Activated naive CD8-positive, alpha-beta T cell treated with anti-CD3 and anti-CD28 coated beads for 36 hours (primary cell): ENCODE results near the gene CAMK2B. TPM values are rescaled to one million over a fixed set of nuclear protein-coding genes. Genes with fewer than 3 reads are reported as not detected.
A peak's percentile ranks its signal among the peaks of the same experiment; 100 is the strongest.

Source experiments
- DNase-seq: peaks from one replicate; pipeline ENCODE4 v3.0.0; 2021
- H3K27ac Mint-ChIP-seq: one replicate; pipeline ENCODE4 v1.8.0; 2022; ENCODE audit warnings: mild to moderate bottlenecking, moderate library complexity, mixed read lengths
- H3K27me3 Mint-ChIP-seq: one replicate; pipeline ENCODE4 v1.8.0; 2022; ENCODE audit warnings: mild to moderate bottlenecking, mixed read lengths
- H3K36me3 Mint-ChIP-seq: one replicate; pipeline ENCODE4 v1.8.0; 2021; ENCODE audit warnings: mild to moderate bottlenecking, mixed read lengths
- H3K4me1 Mint-ChIP-seq: one replicate; pipeline ENCODE4 v1.8.0; 2021; ENCODE audit warnings: mixed read lengths
- H3K4me3 Mint-ChIP-seq: one replicate; pipeline ENCODE4 v1.8.0; 2022; ENCODE audit warnings: mild to moderate bottlenecking, moderate library complexity, mixed read lengths
- H3K9me3 Mint-ChIP-seq: one replicate; pipeline ENCODE4 v1.8.0; 2022; ENCODE audit warnings: mixed read lengths
- total RNA-seq, 2 experiments: library from RNA; stranded (reverse); gene quantifications; one replicate each; pipeline ENCODE4 v1.2.3, GENCODE V29; 2021

Gene CAMK2B
- total RNA-seq: under 1 TPM; 0.62 to 0.97 TPM

DNA sequence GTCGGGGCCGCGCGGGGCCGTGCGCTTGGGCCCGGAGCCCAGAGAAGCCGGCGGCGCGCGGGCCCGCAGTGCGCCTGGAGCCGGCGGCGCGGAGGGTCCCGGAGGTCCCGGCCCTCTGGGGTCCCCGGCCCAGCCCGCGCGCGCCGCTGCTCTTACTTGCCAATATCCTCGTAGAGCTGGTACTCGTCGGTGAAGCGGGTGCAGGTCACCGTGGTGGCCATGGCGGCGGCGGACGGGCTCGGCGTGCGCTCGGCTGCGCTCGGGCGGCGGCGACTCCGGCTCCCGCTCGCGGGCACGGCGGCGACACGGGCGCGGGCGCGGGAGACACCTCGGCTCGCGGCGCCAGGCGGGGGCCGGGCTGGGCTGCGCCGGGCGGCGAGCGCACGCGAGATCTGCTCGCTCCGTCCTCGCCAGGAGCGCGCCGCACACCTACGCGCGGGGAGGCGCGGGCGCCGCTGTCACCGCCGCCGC, at the start of gene CAMK2B:
CAMK2B (minus strand) TSS at position 394 of the 471 bp plus-strand sequence; CDS start at position 221, 173 bp downstream.
- DNase-seq: peak; percentile 57
- Mint-ChIP-seq H3K9me3 (no peaks in the 10 kb centered on the region), H3K27ac (no peak within 1 kb of the TSS), H3K27me3 (peaks cover 31% of the 10 kb centered on the region), H3K36me3 (peaks cover 2% of the 10 kb centered on the region), H3K4me3 (peak within 1 kb of the TSS; percentile 86), H3K4me1 (peaks cover 9% of the 10 kb centered on the region)

DNA sequence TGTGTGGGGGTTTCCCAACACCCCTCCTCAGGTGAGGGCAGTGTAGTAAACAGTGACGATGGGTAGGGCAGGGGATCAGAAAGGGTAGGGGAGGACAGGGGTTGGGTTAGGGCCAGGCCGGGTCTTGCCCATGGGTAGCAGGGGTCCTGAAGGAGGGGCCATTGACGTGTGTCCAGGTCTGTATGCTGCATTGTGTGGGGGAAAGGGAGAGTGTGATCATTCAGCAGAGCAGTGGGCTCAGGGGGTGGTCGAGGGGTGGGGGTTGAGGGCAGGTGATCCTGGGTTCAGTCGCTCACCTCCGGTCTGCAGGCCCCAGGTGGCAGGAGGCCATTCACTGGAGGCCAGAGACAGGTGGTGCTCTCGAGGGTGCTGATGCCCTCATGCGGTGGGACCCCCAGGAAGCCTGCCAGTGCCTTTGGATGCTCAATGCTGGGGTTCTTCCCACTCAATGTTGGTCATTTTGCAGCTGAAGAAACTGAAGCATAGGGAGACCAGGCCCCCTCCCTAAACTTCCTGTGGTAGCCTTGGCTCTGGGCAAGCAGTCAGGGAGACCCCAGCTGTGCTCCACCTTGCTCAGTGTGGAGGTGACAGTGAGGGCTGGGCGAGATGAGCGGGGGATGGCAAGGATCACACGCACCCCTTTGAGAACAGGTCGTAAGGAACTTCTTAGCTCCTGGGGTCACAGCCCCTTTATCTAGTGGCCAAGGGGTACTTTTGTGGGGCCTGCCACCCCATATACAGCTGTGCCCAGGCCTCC, 48.8 kb upstream of the CAMK2B start:
- Mint-ChIP-seq H3K9me3 (peaks cover 2% of the 10 kb centered on the region), H3K27me3 (peaks cover 18% of the 10 kb centered on the region), H3K27ac (no peak overlapping the region)

GRCh38 chr7:44373418-44373740, 48.0 kb upstream of the CAMK2B start:
- peaks cover 6% of the 10 kb centered on the region for H3K4me1 Mint-ChIP-seq
- H3K36me3 Mint-ChIP-seq: no peaks in the 10 kb centered on the region
- H3K27me3 Mint-ChIP-seq: peaks cover 18% of the 10 kb centered on the region
- no peak for DNase-seq
- no peak overlapping the region for H3K4me3 Mint-ChIP-seq
- H3K27ac Mint-ChIP-seq: no peak overlapping the region
- H3K9me3 Mint-ChIP-seq: peaks cover 4% of the 10 kb centered on the region

More for the DNA sequence above, 48.8 kb upstream of the CAMK2B start:
- Mint-ChIP-seq H3K4me1 (peaks cover 11% of the 10 kb centered on the region), H3K4me3 (no peak overlapping the region), H3K36me3 (no peaks in the 10 kb centered on the region)
- no peak for DNase-seq

DNA sequence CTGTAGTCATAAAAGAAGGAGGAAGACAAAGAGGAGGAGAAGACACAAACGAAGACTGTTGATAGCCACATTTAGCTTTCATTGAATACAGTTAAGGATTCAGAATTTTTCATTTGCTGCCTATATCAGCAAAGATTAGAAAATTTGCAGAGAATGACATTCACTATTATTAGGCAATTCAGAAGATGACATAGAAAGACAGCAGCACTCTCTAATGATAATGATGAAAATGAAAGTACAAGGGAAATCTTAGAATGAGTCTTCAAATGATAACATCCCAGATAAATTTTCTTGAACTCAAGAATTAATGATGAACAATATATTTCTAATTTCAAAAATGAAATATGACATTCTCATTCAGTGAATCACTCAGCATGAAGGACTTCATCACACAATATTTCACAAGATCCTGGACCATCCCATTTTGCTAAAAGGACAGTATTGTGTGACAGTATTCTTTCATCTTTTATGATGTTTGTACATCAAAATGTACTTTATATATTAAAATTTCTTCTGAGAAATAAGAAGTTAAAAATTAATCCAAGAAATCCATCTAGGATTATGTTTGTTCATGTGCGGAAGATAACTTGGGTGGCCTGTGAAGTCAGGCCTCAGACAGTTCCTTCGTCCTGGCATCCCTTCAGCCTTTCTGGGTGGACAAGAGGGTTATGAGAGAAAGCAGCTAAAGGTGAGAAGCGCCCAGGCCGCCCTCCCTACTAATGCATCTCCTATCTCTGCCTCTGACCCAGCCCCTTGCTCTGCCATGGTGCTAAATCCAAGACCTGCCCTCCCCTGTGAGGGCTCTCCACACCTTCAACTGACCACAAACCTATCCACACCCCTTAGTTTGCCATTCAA, 47.4 kb upstream of the CAMK2B start:
- Mint-ChIP-seq H3K4me1 (peaks cover 6% of the 10 kb centered on the region), H3K4me3 (no peak overlapping the region), H3K27me3 (peaks cover 22% of the 10 kb centered on the region), H3K27ac (no peak overlapping the region), H3K36me3 (no peaks in the 10 kb centered on the region), H3K9me3 (peaks cover 4% of the 10 kb centered on the region)
- DNase-seq: no peak

- H3K27me3 Mint-ChIP-seq: peaks cover 24% of the 10 kb centered on the region
- H3K9me3 Mint-ChIP-seq: peaks cover 4% of the 10 kb centered on the region
- H3K4me3 Mint-ChIP-seq: no peak overlapping the region
- no peaks in the 10 kb centered on the region for H3K36me3 Mint-ChIP-seq
- DNase-seq: no peak
- H3K27ac Mint-ChIP-seq: no peak overlapping the region
- peaks cover 6% of the 10 kb centered on the region for H3K4me1 Mint-ChIP-seq
Measured at GRCh38 chr7:44368885-44369284, 43.5 kb upstream of the CAMK2B start.

DNA sequence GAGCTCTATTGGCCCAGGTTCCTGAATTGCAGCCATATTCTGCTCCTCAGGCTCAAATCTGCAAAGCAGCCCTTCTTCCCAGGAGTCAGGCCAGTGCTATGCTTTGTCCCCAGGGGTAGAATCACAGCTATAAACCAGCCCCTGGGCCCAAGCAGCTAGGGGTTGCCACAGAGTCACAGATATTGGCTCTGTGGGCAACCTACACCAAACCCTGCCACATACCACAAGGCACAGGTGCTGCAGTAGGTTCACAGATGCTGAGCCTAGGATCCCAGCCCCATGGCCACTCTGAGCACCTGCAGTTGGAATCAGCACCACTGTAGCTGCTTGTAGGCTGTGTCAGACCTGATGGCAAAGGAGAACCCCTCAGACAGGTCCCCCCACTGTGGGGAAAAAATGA, 43.1 kb upstream of the CAMK2B start:
- peaks cover 6% of the 10 kb centered on the region for H3K4me1 Mint-ChIP-seq
- peaks cover 4% of the 10 kb centered on the region for H3K9me3 Mint-ChIP-seq
- no peak overlapping the region for H3K4me3 Mint-ChIP-seq
- peaks cover 24% of the 10 kb centered on the region for H3K27me3 Mint-ChIP-seq
- H3K27ac Mint-ChIP-seq: no peak overlapping the region
- no peak for DNase-seq
- no peaks in the 10 kb centered on the region for H3K36me3 Mint-ChIP-seq

GRCh38 chr7:44367475-44368043, 42.2 kb upstream of the CAMK2B start:
- peaks cover 25% of the 10 kb centered on the region for H3K27me3 Mint-ChIP-seq

DNA sequence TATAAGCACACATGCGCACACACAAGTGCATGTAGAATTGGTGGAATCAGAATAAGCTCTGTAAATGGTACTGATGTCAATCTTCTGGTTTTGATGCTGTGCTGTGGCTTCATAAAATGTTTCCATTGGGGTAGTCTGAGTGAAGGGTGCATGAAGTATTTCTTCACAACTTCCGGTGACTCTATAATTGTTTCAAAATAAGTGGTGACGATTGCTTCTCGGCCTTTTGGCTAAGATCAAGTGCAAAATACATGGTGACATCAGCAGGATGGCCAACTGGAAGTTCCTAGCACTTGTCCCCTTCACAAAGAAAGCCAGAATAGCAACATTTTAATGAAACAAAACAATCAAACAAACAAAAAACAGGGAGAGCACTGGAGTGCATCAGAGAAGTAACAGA, 41.6 kb upstream of the CAMK2B start:
- Mint-ChIP-seq H3K4me1 (peaks cover 6% of the 10 kb centered on the region), H3K4me3 (no peak overlapping the region), H3K36me3 (no peaks in the 10 kb centered on the region), H3K27me3 (peaks cover 29% of the 10 kb centered on the region), H3K27ac (no peak overlapping the region), H3K9me3 (peaks cover 4% of the 10 kb centered on the region)
- DNase-seq: no peak

More at GRCh38 chr7:44367475-44368043, 42.2 kb upstream of the CAMK2B start:
- Mint-ChIP-seq H3K4me3 (no peak overlapping the region), H3K36me3 (no peaks in the 10 kb centered on the region), H3K27ac (no peak overlapping the region), H3K4me1 (peaks cover 6% of the 10 kb centered on the region), H3K9me3 (peaks cover 4% of the 10 kb centered on the region)
- DNase-seq: no peak

DNA sequence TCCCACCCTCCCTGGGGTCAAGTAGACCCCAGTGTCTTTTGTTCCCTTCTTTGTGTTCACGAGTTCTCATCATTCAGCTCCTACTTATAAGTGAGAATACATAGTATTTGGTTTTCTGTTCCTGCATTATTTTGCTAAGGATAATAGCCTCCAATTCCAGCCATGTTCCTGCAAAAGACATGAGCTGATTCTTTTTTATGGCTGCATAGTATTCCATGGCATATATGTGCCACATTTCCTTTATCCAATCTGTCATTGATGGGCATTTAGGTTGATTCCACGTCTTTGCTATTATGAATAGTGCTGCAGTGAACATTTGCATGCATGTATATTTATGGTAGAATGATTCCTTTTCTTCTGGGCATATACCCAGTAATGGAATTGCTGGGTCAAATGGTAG, 28.3 kb upstream of the CAMK2B start:
- H3K36me3 Mint-ChIP-seq: no peaks in the 10 kb centered on the region
- H3K27me3 Mint-ChIP-seq: peaks cover 39% of the 10 kb centered on the region
- peaks cover 18% of the 10 kb centered on the region for H3K9me3 Mint-ChIP-seq
- H3K27ac Mint-ChIP-seq: no peak overlapping the region
- H3K4me3 Mint-ChIP-seq: no peak overlapping the region
- H3K4me1 Mint-ChIP-seq: no peaks in the 10 kb centered on the region
- DNase-seq: no peak

- Mint-ChIP-seq H3K4me1 (no peaks in the 10 kb centered on the region), H3K4me3 (no peak overlapping the region), H3K9me3 (peaks cover 12% of the 10 kb centered on the region), H3K27ac (no peak overlapping the region), H3K27me3 (peaks cover 21% of the 10 kb centered on the region), H3K36me3 (no peaks in the 10 kb centered on the region)
- DNase-seq: no peak
Measured at GRCh38 chr7:44348851-44349781, 23.7 kb upstream of the CAMK2B start.

DNA sequence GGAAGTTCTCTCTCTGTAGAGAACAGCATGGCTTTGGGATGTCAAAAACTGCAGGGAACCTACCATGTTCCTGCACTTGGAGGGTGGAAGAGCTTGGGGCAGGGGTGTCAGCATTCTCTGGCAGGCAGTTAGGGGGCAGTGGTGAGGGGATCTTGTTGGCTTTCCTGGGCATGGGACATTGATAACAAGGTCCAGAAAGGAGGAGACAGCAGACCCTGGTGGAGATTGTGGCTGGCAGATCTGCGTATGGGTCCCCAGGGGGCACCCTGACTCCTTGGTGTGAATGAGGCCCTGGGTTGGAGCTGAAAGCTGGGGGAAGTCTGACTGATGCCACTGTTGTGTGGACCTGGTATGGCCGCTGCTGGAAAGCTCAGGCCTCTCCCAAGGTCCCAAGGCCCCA, 22.9 kb upstream of the CAMK2B start:
- peaks cover 10% of the 10 kb centered on the region for H3K9me3 Mint-ChIP-seq
- H3K27me3 Mint-ChIP-seq: peaks cover 18% of the 10 kb centered on the region
- no peaks in the 10 kb centered on the region for H3K36me3 Mint-ChIP-seq
- no peak overlapping the region for H3K4me3 Mint-ChIP-seq
- no peaks in the 10 kb centered on the region for H3K4me1 Mint-ChIP-seq
- peak; percentile 6 for DNase-seq
- no peak overlapping the region for H3K27ac Mint-ChIP-seq

- no peak for DNase-seq
- Mint-ChIP-seq H3K36me3 (no peaks in the 10 kb centered on the region), H3K4me3 (no peak overlapping the region), H3K27ac (no peak overlapping the region), H3K27me3 (peaks cover 18% of the 10 kb centered on the region), H3K9me3 (peaks cover 10% of the 10 kb centered on the region), H3K4me1 (no peaks in the 10 kb centered on the region)
Measured at GRCh38 chr7:44347546-44348114, 22.2 kb upstream of the CAMK2B start.

GRCh38 chr7:44346063-44346462, 20.7 kb upstream of the CAMK2B start:
- peaks cover 18% of the 10 kb centered on the region for H3K27me3 Mint-ChIP-seq
- DNase-seq: no peak
- H3K27ac Mint-ChIP-seq: no peak overlapping the region
- peaks cover 10% of the 10 kb centered on the region for H3K9me3 Mint-ChIP-seq
- H3K4me3 Mint-ChIP-seq: no peak overlapping the region
- no peaks in the 10 kb centered on the region for H3K4me1 Mint-ChIP-seq
- no peaks in the 10 kb centered on the region for H3K36me3 Mint-ChIP-seq

- Mint-ChIP-seq H3K27ac (no peak overlapping the region), H3K27me3 (peaks cover 5% of the 10 kb centered on the region), H3K9me3 (peaks cover 10% of the 10 kb centered on the region), H3K4me3 (no peak overlapping the region), H3K4me1 (no peaks in the 10 kb centered on the region), H3K36me3 (no peaks in the 10 kb centered on the region)
- DNase-seq: no peak
Measured at GRCh38 chr7:44341401-44341800, 16.0 kb upstream of the CAMK2B start.
